RWPE1 (cell line): ENCODE data around the gene ZNF331.

Experiments
- CTCF ChIA-PET: fragments of 350-600 bp; sonication (Branson Sonifier 250); formaldehyde crosslinking; extraction: SDS; loops from one replicate; lab custom pipeline; 2021; lab: Yijun Ruan, JAX
- POLR2A ChIA-PET: fragments of 400-600 bp; formaldehyde crosslinking; extraction: SDS; loops from one replicate; lab custom pipeline; 2020; ENCODE audit warnings: antibody characterized with exemption; ENCODE audit not compliant: low non-redundant PET; lab: Yijun Ruan, JAX
- DNase-seq: peaks from one replicate; pipeline ENCODE4 v3.0.0; 2012; ENCODE audit warnings: low spot score
- H3K27ac ChIP-seq: fragments of 450-650 bp; 2 replicates; pipeline ENCODE4 v1.5.1; 2017
- CTCF ChIP-seq: fragments of 450-650 bp; conservative IDR thresholded peaks from 2 replicates; pipeline ENCODE4 v1.5.1; 2017; ENCODE audit warnings: low read depth, mild to moderate bottlenecking

Gene ZNF331

GRCh38 chr19:53521373-53522202 is 16.4 kb upstream of the ZNF331 start:
- TF ChIP-seq CTCF = no peak
- ChIA-PET POLR2A (interaction anchor here (0.8 kb wide), 1 partner anchor 12 kb away, joined by 3 read pairs; no protein-coding TSS in a partner anchor), CTCF (interaction anchor here (0.5 kb wide), 1 partner anchor 22 kb away, joined by 4 read pairs; no protein-coding TSS in a partner anchor)
- DNase-seq = no peak
- H3K27ac ChIP-seq = peak overlapping the region; percentile 88

- DNase-seq = no peak
- no peak for TF ChIP-seq CTCF
- no peak overlapping the region for H3K27ac ChIP-seq
- ChIA-PET POLR2A (no interaction called here), CTCF (no interaction called here)
Observed at GRCh38 chr19:53525922-53526321, 12.0 kb upstream of the ZNF331 start.

GRCh38 chr19:53530622-53531021 is 7.3 kb upstream of the ZNF331 start:
- no peak overlapping the region for H3K27ac ChIP-seq
- ChIA-PET CTCF (no interaction called here), POLR2A (no interaction called here)
- DNase-seq = no peak
- no peak for TF ChIP-seq CTCF

- ChIA-PET CTCF (no interaction called here), POLR2A (no interaction called here)
- TF ChIP-seq CTCF = no peak
- DNase-seq = no peak
- no peak overlapping the region for H3K27ac ChIP-seq
Observed at GRCh38 chr19:53531457-53531856, 6.5 kb upstream of the ZNF331 start.

GRCh38 chr19:53532362-53532761 is 5.6 kb upstream of the ZNF331 start:
- H3K27ac ChIP-seq = no peak overlapping the region
- TF ChIP-seq CTCF = no peak
- POLR2A ChIA-PET = no interaction called here
- DNase-seq = no peak
- CTCF ChIA-PET = no interaction called here

- H3K27ac ChIP-seq = no peak overlapping the region
- TF ChIP-seq CTCF = no peak
- no peak for DNase-seq
- ChIA-PET POLR2A (interaction anchor here (0.6 kb wide), 1 partner anchor 1496 kb away, joined by 3 read pairs; no protein-coding TSS in a partner anchor), CTCF (interaction anchor here (0.5 kb wide), 1 partner anchor 94 kb away, joined by 3 read pairs; no protein-coding TSS in a partner anchor)
Observed at GRCh38 chr19:53536225-53536548, 1.8 kb upstream of the ZNF331 start.
